ENCODE results near the gene SETMAR.

DNA sequence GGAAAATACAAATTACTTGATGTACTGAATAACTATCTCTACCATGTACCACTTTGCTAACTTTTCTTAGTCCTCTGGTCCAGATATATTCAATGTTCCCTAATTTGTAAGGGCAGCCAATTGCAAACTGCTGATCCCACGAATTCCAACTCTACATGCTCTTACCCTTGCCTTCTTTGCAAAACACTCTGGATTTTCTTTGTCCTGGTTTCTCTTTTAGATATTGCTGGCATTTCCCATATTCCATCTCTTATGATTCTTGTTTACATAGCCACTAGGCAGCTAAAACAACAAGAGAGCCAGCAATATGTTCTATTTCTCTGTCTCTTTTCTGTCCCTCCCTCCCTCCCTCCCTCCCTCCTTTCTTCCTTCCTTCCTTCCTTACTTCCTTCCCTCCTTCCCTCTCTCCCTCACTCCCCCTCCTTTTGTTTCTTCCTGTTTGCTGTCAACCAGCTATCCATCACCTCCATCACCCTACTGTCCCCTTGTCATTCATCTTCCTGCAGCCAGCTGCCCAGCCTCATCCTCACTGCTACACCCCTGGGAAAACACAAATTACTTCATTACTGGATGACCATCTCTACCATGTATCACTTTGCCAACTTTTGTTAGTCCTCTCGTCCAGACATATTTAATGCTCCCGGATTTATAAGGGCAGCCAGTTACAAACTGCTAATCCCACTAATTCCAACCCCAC is 33.8 kb downstream of the SETMAR start:
- TF ChIP-seq, protein P1, sequence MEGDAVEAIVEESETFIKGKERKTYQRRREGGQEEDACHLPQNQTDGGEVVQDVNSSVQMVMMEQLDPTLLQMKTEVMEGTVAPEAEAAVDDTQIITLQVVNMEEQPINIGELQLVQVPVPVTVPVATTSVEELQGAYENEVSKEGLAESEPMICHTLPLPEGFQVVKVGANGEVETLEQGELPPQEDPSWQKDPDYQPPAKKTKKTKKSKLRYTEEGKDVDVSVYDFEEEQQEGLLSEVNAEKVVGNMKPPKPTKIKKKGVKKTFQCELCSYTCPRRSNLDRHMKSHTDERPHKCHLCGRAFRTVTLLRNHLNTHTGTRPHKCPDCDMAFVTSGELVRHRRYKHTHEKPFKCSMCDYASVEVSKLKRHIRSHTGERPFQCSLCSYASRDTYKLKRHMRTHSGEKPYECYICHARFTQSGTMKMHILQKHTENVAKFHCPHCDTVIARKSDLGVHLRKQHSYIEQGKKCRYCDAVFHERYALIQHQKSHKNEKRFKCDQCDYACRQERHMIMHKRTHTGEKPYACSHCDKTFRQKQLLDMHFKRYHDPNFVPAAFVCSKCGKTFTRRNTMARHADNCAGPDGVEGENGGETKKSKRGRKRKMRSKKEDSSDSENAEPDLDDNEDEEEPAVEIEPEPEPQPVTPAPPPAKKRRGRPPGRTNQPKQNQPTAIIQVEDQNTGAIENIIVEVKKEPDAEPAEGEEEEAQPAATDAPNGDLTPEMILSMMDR (IDR thresholded peaks at IDR 0.05; ENCODE audit: borderline replicate concordance, extremely low read depth, low read length, poor library complexity, severe bottlenecking) = no peak
- no peak for TF ChIP-seq EZH2 (IDR thresholded peaks at IDR 0.05; ENCODE audit: borderline replicate concordance, low read depth, low read length, severe bottlenecking)

Data from DND-41 (cell line).